ENCODE data around the gene DIP2C. TPM values are rescaled to one million over a fixed set of nuclear protein-coding genes. Genes with fewer than 3 reads are reported as not detected.
"Not testable (repeated sequence)": the region's sequence is repeated elsewhere in the genome, so short reads cannot be mapped to it uniquely, and the experiment has no call there.

Gene DIP2C
- total RNA-seq, 2 donors from 2014 or later = 21.1 to 23.8 TPM

DNA sequence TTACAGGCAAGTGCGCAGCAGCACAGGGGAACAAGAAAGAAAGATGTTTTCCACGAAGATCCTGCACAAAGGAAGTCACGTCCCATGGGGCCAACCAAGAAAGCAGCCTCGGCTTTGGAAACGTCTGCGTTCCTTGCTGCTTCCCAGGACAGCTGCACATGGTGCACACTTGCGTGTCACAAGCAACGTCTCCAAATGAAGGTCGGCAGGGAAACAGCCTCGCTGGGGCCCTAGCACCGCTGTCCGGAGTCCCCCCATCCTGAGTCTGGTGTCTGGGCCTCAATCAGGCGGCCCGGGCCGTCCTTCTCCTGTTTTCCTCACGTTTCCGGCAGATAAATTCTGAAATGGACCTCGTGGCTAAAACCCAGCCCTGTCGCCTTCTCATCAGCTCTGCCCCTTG is 206.2 kb downstream of the DIP2C start:
- Histone ChIP-seq H3K9me3 (no peaks in the 10 kb centered on the region), H3K27ac (no peak overlapping the region), H3K4me3 (no peak overlapping the region), H3K27me3 (no peaks in the 10 kb centered on the region), H3K4me1 (peaks cover 0 to 23% of the 10 kb centered on the region in 2 donors), H3K36me3 (no peaks in the 10 kb centered on the region)
- TF ChIP-seq, protein P1, sequence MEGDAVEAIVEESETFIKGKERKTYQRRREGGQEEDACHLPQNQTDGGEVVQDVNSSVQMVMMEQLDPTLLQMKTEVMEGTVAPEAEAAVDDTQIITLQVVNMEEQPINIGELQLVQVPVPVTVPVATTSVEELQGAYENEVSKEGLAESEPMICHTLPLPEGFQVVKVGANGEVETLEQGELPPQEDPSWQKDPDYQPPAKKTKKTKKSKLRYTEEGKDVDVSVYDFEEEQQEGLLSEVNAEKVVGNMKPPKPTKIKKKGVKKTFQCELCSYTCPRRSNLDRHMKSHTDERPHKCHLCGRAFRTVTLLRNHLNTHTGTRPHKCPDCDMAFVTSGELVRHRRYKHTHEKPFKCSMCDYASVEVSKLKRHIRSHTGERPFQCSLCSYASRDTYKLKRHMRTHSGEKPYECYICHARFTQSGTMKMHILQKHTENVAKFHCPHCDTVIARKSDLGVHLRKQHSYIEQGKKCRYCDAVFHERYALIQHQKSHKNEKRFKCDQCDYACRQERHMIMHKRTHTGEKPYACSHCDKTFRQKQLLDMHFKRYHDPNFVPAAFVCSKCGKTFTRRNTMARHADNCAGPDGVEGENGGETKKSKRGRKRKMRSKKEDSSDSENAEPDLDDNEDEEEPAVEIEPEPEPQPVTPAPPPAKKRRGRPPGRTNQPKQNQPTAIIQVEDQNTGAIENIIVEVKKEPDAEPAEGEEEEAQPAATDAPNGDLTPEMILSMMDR (IDR thresholded peaks at IDR 0.05) = no peak
- peak; percentile 43 for DNase-seq (ENCODE audit: low spot score)

DNA sequence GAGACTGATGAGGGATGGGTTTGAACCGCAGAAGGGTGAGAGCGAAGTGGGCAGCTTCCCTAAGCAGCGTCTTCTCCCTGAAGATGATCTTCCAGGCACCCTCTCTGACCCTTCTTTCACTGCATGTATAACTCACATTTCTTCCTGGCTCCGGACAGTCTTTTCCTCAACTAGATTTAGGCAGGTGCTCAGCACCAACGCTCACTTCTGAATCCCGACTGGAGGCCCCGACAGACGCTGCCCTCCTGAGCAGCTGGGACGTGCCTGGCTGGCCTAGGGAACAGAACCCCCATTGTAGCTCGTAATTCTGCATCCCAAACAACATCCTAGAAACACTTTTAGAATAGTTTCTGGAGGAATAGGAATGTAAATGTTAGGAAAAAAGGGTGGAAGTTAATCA is 206.6 kb downstream of the DIP2C start:
- Histone ChIP-seq H3K9me3 (no peaks in the 10 kb centered on the region), H3K4me3 (no peak overlapping the region), H3K36me3 (no peaks in the 10 kb centered on the region), H3K27ac (no peak overlapping the region), H3K4me1 (peaks cover 0 to 23% of the 10 kb centered on the region in 2 donors), H3K27me3 (no peaks in the 10 kb centered on the region)
- TF ChIP-seq, protein P1 (IDR thresholded peaks at IDR 0.05) = no peak
- DNase-seq (ENCODE audit: low spot score) = no peak

DNA sequence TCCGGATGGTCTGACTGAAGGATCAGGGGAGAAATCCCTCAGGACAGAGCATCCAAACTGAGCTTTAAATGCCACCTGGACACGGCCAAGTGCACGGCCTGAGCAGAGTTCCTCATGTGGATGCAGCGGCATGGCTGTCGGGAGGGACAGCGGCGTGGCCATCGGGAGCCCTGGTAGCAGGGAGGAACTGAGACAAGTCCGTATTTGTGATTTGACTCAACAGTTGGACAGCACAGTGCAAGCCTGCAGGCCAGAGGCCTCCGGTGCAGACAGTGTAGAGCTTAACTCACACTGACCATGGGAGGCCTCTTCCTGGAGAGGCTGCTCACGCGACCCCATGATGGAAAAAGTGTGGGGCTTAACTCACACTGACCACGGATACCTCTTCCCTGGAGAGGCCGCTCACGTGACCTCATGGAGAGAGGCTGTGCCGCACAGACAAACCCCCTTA is 207.4 kb downstream of the DIP2C start:
- H3K4me1 ChIP-seq = peaks cover 0 to 23% of the 10 kb centered on the region in 2 donors
- no peak overlapping the region for H3K4me3 ChIP-seq
- no peak overlapping the region for H3K27ac ChIP-seq
- no peaks in the 10 kb centered on the region for H3K36me3 ChIP-seq
- peak; percentile 54 for DNase-seq (ENCODE audit: low spot score)
- no peaks in the 10 kb centered on the region for H3K27me3 ChIP-seq
- H3K9me3 ChIP-seq = no peaks in the 10 kb centered on the region
- TF ChIP-seq, protein P1 (IDR thresholded peaks at IDR 0.05) = no peak

DNA sequence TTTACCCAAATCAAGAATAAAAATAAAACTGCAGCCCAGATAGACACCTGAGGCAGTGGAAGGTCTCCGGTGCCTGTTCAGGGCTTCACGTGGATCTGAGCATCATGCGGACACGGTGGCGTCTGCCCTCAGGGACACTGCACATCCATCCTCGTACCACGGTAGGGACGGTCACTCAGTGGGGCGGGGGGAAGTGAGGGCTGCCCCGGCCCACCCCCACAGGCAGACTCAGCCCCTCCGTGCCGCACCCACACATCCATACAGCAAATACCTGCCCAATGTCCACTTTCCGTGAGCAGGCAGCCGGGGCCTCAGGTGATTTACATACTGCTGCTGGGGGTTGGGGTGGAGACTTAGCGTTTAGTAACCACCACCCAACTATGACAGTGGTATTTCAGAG is 207.8 kb downstream of the DIP2C start:
- H3K4me3 ChIP-seq = no peak overlapping the region
- H3K27me3 ChIP-seq = no peaks in the 10 kb centered on the region
- no peaks in the 10 kb centered on the region for H3K9me3 ChIP-seq
- no peaks in the 10 kb centered on the region for H3K36me3 ChIP-seq
- peak; percentile 51 for DNase-seq (ENCODE audit: low spot score)
- TF ChIP-seq, protein P1 (IDR thresholded peaks at IDR 0.05) = no peak
- peaks cover 0 to 23% of the 10 kb centered on the region in 2 donors for H3K4me1 ChIP-seq
- H3K27ac ChIP-seq = no peak overlapping the region

DNA sequence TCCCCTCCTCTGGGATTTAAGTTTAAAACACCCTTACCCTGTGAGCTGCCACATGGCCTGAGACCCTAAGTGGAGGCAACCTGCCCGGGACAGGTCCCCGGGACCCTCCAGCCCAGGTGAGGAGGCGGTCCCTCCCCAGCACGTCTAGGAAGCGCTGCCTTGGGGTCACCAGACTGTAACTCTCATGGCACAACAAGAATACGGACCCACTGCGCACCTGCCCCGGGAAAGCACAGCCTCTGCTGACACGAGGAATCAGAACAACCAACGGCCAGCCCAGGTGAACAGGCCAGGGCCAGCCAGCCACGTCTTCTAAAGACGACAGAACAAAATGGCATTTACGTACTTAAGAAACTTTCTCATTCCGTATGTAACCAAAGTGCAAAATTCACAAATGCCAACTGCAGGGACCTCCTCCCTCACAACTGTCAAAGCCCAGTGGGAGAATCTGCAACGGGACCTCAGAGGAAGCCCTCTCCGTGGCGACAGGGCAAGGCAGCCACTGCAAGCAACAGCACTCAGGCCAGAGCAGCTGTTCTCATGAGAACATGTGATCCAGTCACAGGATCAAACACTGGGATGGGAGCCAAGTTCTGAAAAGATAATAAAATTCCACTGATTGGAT is 208.4 kb downstream of the DIP2C start:
- no peaks in the 10 kb centered on the region for H3K9me3 ChIP-seq
- no peak overlapping the region for H3K4me3 ChIP-seq
- peak; percentile 58 for DNase-seq (ENCODE audit: low spot score)
- TF ChIP-seq, protein P1 (IDR thresholded peaks at IDR 0.05) = no peak
- peaks cover 0 to 18% of the 10 kb centered on the region in 2 donors for H3K4me1 ChIP-seq
- H3K36me3 ChIP-seq = no peaks in the 10 kb centered on the region
- no peaks in the 10 kb centered on the region for H3K27me3 ChIP-seq
- H3K27ac ChIP-seq = peak overlapping the region in 1 of 2 donors; percentile 13

DNA sequence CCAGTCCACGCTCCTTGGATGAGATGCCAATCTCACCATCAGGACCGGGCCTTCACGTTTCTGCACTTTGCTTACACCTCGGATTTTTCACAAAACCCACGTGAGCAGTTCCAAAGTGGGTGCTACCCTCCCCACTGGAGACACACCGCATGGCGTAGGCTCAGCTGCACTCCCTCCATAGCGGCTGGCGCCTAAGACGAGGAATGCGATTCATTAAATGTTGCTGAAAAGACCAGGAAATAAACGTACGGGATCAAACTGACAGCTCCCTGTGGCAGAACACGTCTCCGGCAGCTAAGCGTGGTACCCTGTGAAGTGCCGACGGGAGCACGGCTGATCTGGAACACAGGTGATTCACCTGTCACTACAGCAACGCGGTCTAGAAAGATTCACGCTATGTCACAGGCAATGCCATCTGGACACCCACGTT is 209.0 kb downstream of the DIP2C start:
- no peak for DNase-seq (ENCODE audit: low spot score)
- no peaks in the 10 kb centered on the region for H3K9me3 ChIP-seq
- no peaks in the 10 kb centered on the region for H3K27me3 ChIP-seq
- TF ChIP-seq, protein P1 (IDR thresholded peaks at IDR 0.05) = no peak
- peak overlapping the region in 1 of 2 donors; percentile 13 for H3K27ac ChIP-seq
- H3K36me3 ChIP-seq = no peaks in the 10 kb centered on the region
- H3K4me1 ChIP-seq = peaks cover 0 to 14% of the 10 kb centered on the region in 2 donors
- H3K4me3 ChIP-seq = no peak overlapping the region

DNA sequence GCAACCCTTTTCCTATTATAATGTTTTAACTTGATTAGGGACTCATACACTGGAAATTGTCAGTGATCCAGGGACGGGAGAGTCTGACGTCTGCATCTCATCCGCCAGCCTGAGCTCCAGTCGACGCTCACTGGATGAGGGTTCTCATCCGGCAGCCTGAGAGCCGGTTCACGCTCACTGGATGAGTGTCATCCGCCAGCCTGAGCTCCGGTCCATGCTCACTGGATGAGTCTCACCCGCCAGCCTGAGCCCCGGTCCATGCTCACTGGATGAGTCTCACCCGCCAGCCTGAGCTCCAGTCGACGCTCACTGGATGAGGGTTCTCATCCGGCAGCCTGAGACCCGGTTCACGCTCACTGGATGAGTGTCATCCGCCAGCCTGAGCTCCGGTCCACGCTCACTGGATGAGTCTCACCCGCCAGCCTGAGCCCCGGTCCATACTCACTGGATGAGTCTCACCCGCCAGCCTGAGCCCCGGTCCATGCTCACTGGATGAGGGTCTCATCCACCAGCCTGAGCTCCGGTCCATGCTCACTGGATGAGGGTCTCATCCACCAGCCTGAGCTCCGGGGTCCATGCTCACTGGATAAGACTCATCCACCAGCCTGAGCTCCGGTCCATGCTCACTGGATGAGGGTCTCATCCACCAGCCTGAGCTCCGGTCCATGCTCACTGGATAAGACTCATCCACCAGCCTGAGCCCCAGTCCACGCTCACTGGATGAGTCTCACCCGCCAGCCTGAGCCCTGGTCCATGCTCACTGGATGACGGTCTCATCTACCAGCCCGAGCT is 209.6 kb downstream of the DIP2C start:
- not testable (repeated sequence) for H3K9me3 ChIP-seq; H3K4me3 ChIP-seq; H3K4me1 ChIP-seq; H3K36me3 ChIP-seq; H3K27ac ChIP-seq; DNase-seq (ENCODE audit: low spot score); H3K27me3 ChIP-seq
